Endothelial cell of hepatic sinusoid (primary cell): ENCODE data around the gene SLC44A5.
"Not testable (repeated sequence)": the region's sequence is repeated elsewhere in the genome, so short reads cannot be mapped to it uniquely, and the experiment has no call there.

Experiments used
- in situ Hi-C: cut with HindIII; loops from 2 replicates; pipeline ENCODE4 v1.10.0; 2017; ENCODE audit warnings: low sequenced_read_pairs

The SLC44A5 gene

DNA sequence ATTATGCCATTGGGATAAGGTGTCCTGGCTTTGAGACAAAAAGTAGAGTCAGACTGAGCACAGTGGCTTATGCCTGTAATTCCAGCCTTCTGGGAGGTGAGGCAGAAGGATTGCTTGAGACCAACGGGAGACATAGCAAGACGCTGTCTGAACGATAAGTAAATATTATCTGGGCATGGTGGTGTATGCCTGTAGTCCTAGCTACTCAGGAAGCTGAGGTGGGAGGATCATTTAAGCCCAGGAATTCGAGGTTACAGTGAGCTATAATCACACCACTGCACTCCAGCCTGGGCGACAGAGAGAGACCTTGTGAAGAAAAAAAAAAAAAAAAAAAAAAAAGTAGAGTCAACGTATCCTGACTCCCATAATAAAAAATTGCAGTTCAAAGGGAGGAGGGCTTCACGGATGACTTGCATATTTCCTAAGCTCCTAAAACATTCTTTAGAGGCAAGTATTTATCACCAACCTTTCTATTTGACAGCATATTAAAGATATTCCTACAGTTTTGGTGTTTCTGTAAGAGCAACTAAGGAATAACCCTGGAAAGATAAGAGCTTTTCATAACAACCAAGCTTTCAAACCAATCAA is 141.2 kb downstream of the SLC44A5 start:
- in situ Hi-C loops: no loop called here

DNA sequence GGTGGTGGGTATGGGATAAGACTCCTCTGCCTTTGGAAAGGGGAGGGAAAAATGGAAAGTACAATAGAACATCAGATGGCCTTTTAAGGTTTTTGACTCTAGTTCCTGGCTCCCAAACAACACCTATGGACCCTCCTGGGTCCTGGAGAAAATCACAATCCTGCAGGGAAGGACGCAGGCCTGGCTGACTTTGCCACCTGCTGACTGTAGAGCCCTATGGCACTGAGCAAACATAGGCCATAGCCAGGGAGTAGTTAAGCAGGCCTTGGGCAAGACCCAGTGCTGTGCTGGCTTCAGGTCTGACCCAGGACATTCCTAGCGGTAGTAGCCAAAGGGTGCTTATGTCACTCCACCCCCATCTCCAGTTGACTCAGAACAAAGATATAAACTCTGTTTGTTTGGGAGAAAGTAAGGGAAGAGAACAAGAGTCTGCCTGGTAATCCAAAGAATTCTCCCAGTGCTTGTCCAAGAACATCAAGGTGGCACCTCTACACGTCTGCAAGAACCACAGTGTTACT is 149.0 kb downstream of the SLC44A5 start:
- in situ Hi-C loops: no loop called here

DNA sequence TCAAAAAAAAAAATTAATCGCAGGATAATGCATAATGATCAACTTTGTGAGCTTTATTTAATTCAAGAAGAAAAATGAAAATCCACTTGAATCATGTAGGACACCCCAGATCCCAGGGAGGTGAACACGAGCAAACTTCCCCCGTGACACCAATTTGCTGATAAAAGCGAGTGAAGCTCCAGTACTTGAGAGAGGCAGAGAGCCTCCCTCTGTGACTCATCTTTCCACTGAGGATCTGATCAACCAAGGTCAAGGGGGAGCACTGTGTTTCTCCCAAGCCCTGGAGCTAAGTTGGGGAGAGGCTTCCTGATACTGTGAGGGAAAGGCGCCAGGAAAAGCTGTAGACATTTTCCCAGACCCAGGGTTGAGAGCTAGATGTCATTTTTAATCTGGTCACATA is 160.9 kb downstream of the SLC44A5 start:
- in situ Hi-C loops: no loop called here

DNA sequence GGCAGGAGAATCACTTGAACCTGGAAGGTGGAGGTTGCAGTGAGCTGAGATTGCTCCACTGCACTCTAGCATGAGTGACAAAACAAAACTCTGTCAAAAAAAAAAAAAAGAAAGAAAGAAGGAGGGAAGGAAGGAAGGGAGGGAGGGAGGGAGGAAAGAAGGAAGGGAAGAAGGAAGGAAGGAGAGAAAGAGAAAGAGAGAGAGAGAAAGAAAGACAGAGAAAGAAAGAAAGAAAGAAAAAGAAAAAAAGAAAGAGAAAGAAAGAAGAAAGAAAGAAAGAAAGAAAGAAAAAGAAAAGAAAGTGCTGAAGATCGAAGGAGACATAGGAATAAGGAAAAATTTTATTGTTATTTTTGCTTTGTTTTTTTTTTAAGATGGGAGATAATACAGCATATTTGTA is 166.7 kb downstream of the SLC44A5 start:
- in situ Hi-C loops: no loop called here

DNA sequence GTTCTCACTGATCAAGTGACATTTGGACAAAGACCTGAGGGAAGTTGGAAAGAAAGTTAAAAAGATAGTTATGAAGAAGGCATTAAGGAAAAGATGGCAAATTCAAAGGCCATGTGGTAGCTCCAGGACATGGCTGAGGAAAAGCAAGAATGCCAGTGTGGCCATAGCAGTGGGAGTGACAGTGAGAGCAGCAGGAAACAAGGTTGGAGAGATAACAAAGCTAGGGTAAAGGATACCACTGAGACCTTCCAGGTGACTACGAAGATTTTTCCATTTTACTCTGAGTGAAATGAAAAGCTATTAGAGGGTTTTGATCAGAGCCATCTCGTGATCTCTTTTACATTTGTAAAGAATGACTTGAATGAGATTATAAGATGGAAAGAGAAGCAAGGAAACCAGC is 170.6 kb downstream of the SLC44A5 start:
- in situ Hi-C loops: no loop called here

GRCh38 chr1:75438355-75438754 is 172.6 kb downstream of the SLC44A5 start:
- in situ Hi-C loops: no loop called here

GRCh38 chr1:75431843-75432242 is 179.1 kb downstream of the SLC44A5 start:
- in situ Hi-C loops: no loop called here

DNA sequence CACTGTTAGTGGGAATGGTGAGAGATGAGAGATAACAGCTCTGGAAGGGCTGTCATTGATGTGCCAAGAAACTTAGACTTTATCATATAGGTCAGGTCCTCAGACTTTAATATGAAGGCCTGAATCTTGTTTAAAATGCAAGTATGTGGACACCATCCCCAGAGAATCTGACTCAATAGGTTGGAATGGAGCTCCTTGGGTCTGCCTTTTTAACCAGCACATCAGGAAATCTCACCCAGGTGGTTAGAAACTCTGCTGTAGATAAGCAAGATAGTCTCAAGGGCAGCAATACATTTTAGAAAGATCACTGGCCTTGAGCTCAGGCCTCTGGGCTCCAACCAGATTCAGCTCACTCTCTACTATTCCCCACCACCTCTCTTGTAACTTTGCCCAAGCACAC is 180.4 kb downstream of the SLC44A5 start:
- in situ Hi-C loops: no loop called here

GRCh38 chr1:75426688-75427087 is 184.2 kb downstream of the SLC44A5 start:
- in situ Hi-C loops: no loop called here

DNA sequence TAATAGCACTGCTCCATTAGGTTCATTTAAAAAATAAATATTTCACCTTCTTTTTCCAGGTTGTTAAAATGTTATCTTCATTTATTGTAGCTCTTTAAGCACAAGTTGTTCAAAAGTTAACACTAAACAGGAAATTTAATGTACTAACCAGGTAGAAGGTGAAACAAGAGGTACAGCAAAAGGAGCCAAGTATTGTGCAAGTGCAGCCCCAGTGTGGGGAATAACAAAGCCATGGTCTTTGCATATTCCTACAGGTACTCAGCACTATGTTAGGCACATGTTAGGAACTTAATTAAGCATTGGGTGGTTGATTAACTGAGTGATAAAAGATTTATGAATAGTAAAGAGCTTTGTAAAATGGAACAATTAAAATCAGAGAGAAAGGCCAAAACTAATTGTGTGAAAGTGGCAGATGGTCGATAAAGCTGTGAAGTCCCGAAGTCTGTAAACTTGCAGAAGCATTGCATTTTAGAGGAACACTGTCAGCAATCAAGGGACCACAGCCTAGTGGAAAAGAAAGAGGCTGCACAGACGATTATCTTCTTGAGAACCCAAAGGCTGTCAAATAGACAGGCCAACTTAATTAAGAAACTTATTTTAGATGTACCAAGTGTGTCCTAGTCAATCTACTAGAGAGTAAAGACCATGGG is 185.8 kb downstream of the SLC44A5 start:
- in situ Hi-C loops: no loop called here

GRCh38 chr1:75423616-75424015 is 187.3 kb downstream of the SLC44A5 start:
- in situ Hi-C loops: no loop called here

DNA sequence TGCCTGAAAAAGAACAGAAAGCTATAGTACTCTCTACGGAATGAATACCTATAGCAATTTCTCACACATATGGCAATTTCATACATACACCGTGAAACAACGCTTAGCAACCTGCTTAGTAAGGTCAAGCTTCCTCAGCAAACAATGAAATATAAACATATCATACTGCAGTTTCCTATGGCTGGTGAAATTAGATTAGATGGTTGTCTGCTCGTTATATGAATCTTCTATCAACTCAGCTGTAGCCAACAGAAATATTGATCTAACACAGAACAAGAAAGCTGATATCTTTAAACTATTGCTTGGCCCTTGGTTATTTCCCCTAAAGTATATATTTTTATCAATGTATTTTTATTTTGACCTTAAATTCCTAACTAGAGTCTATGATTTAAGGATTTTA is 187.8 kb downstream of the SLC44A5 start:
- in situ Hi-C loops: no loop called here

GRCh38 chr1:75421371-75421770 is 189.5 kb downstream of the SLC44A5 start:
- in situ Hi-C loops: no loop called here

- in situ Hi-C loops: no loop called here
These were observed 195.7 kb downstream of the SLC44A5 start for GRCh38 chr1:75415187-75415586.

DNA sequence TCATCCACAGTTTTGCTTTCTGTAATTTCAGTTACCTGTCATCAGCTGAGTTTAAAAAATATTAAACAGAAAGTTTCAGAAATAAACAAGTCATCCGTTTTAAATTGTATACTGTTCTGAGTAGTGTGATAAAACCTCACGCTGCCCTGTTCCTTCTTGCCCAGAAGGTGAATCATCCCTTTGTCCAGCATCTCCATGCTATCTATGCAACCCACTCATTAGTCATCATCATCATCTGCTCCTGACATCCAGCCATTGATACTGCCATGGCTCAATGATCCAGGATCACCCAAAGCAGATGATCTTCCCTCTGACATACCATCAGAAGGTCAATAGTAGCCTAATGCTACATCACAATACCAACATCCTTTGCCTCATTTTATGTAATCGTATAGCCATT is 198.3 kb downstream of the SLC44A5 start:
- in situ Hi-C loops: no loop called here

DNA sequence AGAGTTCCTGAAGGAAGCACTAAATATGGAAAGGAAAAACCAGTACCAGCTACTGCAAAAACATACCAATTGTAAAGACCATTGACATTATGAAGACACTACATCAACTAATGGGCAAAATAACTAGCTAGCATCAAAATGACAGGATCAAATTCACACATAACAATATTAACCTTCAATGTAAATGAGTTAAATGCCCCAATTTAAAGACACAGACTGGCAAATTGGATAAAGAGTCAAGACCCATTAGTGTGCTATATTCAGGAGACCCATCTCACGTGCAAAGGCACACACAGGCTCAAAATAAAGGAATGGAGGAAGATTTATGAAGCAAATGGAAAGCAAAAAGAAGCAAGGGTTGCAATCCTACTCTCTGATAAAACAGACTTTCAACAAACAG is 206.2 kb downstream of the SLC44A5 start:
- in situ Hi-C loops: not testable (repeated sequence)

DNA sequence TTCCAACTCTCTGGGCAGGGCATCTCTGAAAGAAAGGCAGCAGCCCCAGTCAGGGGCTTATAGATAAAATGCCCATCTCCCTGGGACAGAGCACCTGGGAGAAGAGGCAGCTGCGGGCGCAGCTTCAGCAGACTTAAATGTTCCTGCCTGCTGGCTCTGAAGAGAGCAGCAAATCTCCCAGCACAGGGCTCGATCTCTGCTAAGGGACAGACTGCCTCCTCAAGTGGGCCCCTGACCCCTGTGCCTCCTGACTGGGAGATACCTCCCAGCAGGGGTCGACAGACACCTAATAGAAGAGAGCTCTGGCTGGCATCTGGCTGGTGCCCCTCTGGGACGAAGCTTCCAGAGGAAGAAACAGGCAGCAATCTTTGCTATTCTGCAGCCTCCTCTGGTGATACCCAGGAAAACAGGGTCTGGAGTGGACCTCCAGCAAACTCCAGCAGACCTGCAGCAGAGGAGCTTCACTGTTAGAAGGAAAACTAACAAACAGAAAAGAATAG is 207.7 kb downstream of the SLC44A5 start:
- in situ Hi-C loops: not testable (repeated sequence)

GRCh38 chr1:75400716-75401115 is 210.2 kb downstream of the SLC44A5 start:
- in situ Hi-C loops: no loop called here

- in situ Hi-C loops: no loop called here
These were observed 214.2 kb downstream of the SLC44A5 start for GRCh38 chr1:75396745-75397144.

DNA sequence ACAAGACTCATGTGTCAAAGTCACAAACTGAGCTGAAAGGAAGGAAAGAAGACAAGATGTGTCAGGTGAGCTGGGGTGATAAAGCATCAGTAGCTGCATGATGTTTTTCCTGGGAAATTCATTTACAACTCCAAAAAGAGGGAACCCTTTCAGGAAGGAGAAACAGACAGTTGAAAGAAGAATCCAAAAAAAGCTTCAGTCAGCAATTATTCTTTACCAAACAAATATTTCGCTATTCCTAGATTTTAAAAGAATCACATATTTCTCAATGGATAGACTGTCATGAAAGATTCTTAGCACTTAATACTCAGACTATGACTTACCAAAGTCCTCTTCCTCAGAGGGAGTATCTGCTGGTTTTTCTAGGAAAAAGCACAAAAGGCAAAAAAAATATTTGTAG is 214.7 kb downstream of the SLC44A5 start:
- in situ Hi-C loops: no loop called here

DNA sequence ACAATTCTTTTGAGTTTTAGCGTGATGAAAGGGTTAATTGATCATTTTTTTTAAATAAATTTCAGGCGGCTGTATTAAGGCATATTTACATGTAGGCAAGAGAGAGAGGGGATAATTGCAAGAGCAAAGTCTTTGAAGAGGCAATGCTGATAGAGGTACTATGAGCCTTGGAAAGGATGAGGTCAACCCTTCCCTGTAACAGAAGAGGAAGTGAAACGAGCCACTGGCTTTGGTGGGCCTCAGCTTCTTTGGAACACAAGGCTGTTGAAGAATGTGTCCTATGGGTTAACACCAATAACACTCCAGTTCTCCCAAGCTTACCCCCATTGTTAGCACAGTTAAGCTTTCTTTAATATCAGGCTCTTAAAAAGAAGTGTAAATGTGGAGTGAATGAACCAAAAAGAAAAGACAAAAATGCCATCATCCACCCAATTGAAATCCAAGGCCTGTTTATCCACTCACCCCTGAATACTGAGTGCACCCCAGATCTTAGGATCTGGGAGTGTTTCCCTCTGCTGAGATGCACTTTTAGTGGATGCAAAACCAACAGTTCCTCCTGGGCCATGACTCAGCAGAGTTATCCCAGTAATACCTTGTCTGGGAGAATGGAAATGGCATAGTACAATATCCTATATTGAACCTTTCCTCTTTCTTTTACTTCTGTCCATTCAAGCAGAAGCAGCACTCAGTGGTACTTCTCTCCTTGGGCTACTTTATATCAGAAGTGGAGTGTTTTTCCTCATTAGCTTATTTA is 216.4 kb downstream of the SLC44A5 start:
- in situ Hi-C loops: no loop called here

- in situ Hi-C loops: no loop called here
These were observed 218.6 kb downstream of the SLC44A5 start for GRCh38 chr1:75392278-75392677.
